Type B pancreatic cell (in vitro differentiated cells): ENCODE results near the gene SUPT6H. TPM values are rescaled to one million over a fixed set of nuclear protein-coding genes. Genes with fewer than 3 reads are reported as not detected.

Experiments used
- DNase-seq: peaks from one replicate; pipeline ENCODE4 v3.0.0; 2021; ENCODE audit warnings: mixed read lengths; ENCODE audit not compliant: unreplicated experiment; ENCODE audit errors: extremely low spot score
- H3K27ac Mint-ChIP-seq: 2 replicates; pipeline ENCODE4 v1.8.0; 2021; ENCODE audit warnings: mild to moderate bottlenecking, mixed read lengths
- H3K27me3 Mint-ChIP-seq: 2 replicates; pipeline ENCODE4 v1.8.0; 2021; ENCODE audit warnings: mixed read lengths
- H3K36me3 Mint-ChIP-seq: 2 replicates; pipeline ENCODE4 v1.8.0; 2021; ENCODE audit warnings: mixed read lengths
- H3K4me1 Mint-ChIP-seq: one replicate; pipeline ENCODE4 v1.8.0; 2021; ENCODE audit warnings: mixed read lengths; ENCODE audit not compliant: unreplicated experiment
- H3K4me3 Mint-ChIP-seq: 2 replicates; pipeline ENCODE4 v1.8.0; 2021; ENCODE audit warnings: mild to moderate bottlenecking, mixed read lengths
- H3K9me3 Mint-ChIP-seq: 2 replicates; pipeline ENCODE4 v1.8.0; 2021; ENCODE audit warnings: mixed read lengths
- total RNA-seq: library from RNA; stranded (reverse); gene quantifications from 2 replicates; pipeline ENCODE4 v1.2.1, GENCODE V29; 2021; ENCODE audit warnings: low replicate concordance
- TF ChIP-seq, protein P1 (sequence below): fragments of 200-600 bp; sonication (generic); conservative IDR thresholded peaks from 2 replicates; pipeline ENCODE4 v1.5.0; 2021; ENCODE audit warnings: antibody characterized with exemption, mild to moderate bottlenecking

Gene SUPT6H
- total RNA-seq, 1 donor from 2014 or later: 69.2 TPM

DNA sequence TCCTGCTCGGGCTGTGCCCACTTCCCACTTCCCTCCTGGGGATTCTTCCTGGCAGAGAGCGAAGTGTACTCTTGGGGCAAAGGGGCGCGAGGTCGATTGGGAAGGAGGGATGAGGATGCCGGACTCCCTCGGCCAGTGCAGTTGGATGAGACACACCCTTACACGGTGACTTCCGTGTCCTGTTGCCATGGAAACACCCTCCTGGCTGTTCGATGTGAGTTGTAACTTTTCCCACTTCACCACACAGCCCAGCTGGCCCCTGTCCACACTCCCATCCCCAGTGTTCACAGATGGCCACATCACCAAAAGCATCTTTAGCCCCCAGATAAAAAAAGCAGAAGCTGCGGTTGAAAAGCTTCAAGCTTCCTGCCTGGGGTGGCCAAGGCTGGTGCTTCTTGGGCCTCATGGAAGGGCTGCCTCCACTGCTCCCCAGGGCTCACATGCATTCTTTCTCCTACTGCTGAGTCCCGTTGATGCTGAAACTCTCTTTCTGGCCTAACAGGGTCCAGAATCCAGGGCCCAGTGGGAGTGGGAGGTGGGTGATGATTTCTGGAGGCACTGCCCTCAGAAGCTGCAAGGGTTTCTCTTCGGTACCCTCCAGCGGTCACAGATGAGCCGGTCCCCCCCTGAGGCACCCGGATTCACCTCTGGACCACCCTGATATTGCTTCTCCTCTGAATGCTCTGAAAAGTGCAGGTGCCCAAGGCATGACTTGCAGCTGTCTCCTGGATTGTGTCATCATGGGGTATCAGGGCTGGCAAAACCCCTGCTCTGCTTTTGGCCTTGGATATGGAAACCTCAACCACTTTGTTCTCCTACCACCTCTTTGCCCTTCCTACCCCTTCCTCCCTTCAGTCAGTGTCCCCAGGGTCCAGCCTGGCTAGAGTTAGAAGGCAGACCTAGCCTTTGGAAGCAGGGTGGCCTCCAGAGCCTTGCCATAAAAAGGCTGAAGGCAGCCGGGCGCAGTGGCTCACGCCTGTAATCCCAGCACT, 79.6 kb downstream of the SUPT6H start:
- H3K27ac Mint-ChIP-seq: peak overlapping the region; percentile 99
- TF ChIP-seq, protein P1, sequence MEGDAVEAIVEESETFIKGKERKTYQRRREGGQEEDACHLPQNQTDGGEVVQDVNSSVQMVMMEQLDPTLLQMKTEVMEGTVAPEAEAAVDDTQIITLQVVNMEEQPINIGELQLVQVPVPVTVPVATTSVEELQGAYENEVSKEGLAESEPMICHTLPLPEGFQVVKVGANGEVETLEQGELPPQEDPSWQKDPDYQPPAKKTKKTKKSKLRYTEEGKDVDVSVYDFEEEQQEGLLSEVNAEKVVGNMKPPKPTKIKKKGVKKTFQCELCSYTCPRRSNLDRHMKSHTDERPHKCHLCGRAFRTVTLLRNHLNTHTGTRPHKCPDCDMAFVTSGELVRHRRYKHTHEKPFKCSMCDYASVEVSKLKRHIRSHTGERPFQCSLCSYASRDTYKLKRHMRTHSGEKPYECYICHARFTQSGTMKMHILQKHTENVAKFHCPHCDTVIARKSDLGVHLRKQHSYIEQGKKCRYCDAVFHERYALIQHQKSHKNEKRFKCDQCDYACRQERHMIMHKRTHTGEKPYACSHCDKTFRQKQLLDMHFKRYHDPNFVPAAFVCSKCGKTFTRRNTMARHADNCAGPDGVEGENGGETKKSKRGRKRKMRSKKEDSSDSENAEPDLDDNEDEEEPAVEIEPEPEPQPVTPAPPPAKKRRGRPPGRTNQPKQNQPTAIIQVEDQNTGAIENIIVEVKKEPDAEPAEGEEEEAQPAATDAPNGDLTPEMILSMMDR: no peak
- DNase-seq: no peak
- peaks cover 6% of the 10 kb centered on the region for H3K4me1 Mint-ChIP-seq
- H3K36me3 Mint-ChIP-seq: peaks cover 10% of the 10 kb centered on the region
- no peaks in the 10 kb centered on the region for H3K9me3 Mint-ChIP-seq
- no peaks in the 10 kb centered on the region for H3K27me3 Mint-ChIP-seq
- H3K4me3 Mint-ChIP-seq: no peak overlapping the region

DNA sequence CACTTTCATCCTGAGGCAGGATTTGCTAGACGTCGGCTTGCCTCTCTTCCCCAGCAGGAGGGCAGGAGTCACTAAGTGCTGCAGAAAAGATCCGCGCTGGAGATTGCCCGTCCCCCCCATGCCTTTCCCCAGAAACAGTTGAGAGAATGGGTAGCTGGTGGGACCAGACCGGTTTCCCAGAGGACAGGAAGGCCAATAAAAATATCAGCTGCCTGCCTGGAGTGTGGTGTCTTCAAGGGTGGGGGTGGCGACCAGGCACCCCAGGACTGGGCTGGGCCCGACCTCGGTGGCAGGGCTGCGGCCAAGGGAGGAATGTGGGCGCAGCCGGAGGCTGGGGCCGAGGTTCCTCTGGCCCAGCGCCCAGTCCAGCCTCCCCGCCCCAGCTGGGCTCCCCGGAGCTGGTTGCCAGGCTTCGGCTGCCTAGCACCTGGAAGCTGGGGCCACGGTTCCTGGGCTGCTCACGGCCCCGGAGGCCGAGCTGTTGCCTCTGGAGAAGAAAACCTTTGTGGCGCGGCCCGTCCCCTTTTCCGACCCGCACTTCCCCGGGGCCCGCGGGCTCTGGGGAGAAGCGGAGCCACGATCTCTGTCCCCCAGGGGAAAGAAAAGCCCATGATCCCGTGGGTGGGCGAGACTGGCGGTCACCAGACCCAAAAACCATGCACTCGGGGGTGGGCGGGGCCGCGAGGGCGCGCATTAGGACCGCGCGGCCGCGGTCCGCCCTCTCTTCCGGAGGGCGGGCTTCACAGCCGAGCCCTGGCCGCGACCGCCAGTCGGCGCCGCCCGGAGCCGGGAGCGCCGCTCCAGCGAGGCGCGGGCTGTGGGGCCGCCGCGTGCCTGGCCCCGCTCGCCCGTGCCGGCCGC, 81.5 kb downstream of the SUPT6H start, which contains the start of gene TRAF4:
TRAF4 (plus strand) TSS at position 769 of the 861 bp plus-strand sequence. CDS start 102 bp downstream, outside the sequence.
- H3K27me3 Mint-ChIP-seq: no peaks in the 10 kb centered on the region
- peak; percentile 85 for DNase-seq
- TF ChIP-seq, protein P1: peak; percentile 38
- peak within 1 kb of the TSS; percentile 99 for H3K27ac Mint-ChIP-seq
- H3K4me3 Mint-ChIP-seq: peak within 1 kb of the TSS; percentile 95
- no peaks in the 10 kb centered on the region for H3K9me3 Mint-ChIP-seq
- peaks cover 4% of the 10 kb centered on the region for H3K36me3 Mint-ChIP-seq
- peaks cover under 1% of the 10 kb centered on the region for H3K4me1 Mint-ChIP-seq

DNA sequence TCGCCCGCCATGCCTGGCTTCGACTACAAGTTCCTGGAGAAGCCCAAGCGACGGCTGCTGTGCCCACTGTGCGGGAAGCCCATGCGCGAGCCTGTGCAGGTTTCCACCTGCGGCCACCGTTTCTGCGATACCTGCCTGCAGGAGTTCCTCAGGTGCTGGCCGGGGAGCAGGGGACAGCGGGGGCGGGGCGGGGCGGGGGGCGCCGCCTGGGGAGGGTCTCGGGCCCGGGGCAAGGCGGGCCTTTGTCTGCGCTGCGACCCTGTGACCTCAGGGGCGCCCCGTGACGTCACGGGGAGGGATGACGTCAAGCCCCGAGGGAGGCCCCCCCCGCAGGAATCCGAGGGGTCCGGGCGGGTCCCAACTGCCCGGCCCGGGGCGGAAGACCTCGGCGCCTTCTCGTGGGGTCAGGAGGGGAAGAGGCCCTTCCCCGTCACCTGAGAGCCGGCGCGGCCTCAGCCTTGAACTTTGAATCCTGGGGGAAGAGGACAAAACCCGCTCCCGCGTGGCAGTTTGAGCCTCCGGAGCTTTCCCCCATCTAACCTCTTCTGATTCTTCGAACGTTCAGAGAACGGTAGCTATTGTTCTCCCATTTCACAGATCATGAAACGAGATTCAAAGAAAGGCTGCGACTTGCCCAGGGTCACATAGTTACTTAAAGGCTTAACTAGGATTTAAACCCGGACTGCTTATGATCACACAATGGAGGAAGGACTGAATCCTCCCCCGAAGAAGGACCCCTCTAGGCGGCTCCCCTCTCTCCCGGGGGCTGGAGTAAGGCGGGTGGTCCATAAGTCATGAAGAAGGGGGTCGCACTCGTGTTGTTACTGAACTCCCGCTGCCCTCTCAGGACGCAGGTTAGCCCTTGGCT, 82.3 kb downstream of the SUPT6H start:
- H3K36me3 Mint-ChIP-seq: peaks cover 4% of the 10 kb centered on the region
- H3K4me1 Mint-ChIP-seq: no peaks in the 10 kb centered on the region
- peak; percentile 89 for DNase-seq
- TF ChIP-seq, protein P1: no peak
- H3K9me3 Mint-ChIP-seq: no peaks in the 10 kb centered on the region
- peak overlapping the region; percentile 98 for H3K27ac Mint-ChIP-seq
- H3K4me3 Mint-ChIP-seq: peak overlapping the region; percentile 95
- no peaks in the 10 kb centered on the region for H3K27me3 Mint-ChIP-seq

DNA sequence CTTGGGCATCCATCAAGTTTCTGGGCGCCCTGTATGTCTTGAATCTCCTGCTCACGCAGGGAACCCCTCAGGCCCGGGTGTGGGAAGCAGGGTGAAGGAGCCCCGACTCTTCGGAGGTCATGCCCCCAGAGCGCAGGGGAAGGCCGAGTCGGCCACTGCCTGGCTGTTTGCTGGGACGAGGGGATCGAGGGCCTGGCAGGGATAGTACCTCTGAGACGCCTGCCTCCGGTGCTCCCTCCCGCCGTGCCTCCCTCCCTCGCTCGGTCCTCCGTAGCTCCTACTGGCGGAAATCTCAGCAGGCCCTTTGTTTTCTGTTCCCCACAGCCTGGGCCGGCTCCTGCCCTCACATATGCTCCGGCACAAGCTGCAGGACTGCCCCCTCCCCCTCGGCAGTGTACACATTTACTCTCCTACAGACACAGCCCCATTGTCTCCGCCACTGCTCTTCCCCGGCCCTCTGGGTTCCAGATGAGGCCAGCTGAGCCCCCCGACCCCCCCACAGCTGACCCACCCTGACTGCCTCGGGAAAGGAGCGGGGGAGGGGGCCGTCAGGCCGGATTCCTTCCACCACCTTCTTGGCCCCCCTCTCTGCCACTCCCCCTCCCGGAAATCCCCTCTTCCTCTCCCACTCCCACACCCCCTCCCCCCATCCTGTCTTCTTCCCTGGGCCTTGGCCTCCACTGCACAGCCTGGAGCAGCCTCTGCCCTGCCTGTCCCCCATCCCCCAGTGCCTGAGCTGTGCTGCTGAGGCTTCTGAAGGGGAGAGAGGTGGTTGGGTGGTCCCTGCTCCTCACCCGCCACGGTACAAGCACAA, 83.2 kb downstream of the SUPT6H start:
- DNase-seq: peak; percentile 80
- TF ChIP-seq, protein P1: no peak
- H3K4me1 Mint-ChIP-seq: peaks cover 4% of the 10 kb centered on the region
- H3K36me3 Mint-ChIP-seq: peaks cover 3% of the 10 kb centered on the region
- H3K27ac Mint-ChIP-seq: peak overlapping the region; percentile 98
- no peaks in the 10 kb centered on the region for H3K9me3 Mint-ChIP-seq
- H3K27me3 Mint-ChIP-seq: no peaks in the 10 kb centered on the region
- peak overlapping the region; percentile 95 for H3K4me3 Mint-ChIP-seq
